A549 (cell line): Measurements from ENCODE around the gene PDZD7. TPM values are rescaled to one million over a fixed set of nuclear protein-coding genes. Genes with fewer than 3 reads are reported as not detected.

Source experiments
- ATAC-seq, 2 experiments: fragments of 200-7000 bp in 1 of 2; fragments of >200 bp in 1 of 2; cut with Nextera tagmentation in 1 of 2; cut with Tn5 transposase in 1 of 2; 3 replicates each; pipeline versions ENCODE4 v1.8.0 to v1.9.1; 2018 to 2020; ENCODE audit warnings: mild to moderate bottlenecking in 1 of 2, moderate library complexity in 1 of 2
- CTCF ChIA-PET: fragments of 300-600 bp; sonication (Branson Sonifier 250); formaldehyde crosslinking; extraction: SDS; loops from one replicate; lab custom pipeline; 2021; ENCODE audit warnings: antibody characterized with exemption, inconsistent platforms; lab: Yijun Ruan, JAX
- POLR2A ChIA-PET: fragments of 350-600 bp; formaldehyde crosslinking; extraction: SDS; loops from one replicate; lab custom pipeline; 2021; ENCODE audit warnings: antibody characterized with exemption, inconsistent platforms; lab: Yijun Ruan, JAX
- DNase-seq, 2 experiments: peaks; one replicate each; pipeline versions ENCODE4 v3.0.0 to v3.0.0-alpha.2; 2011 to 2016; ENCODE audit warnings: low read depth in 1 of 2, low spot score in 1 of 2
- FAIRE-seq: peaks from 2 replicates; lab custom pipeline; 2011; peaks lifted over from hg19 to GRCh38; lab: Jason Lieb, UNC
- H3K27ac ChIP-seq, 2 experiments: fragments of >200 bp; sonication (Bioruptor Twin); formaldehyde crosslinking; 3 replicates each; pipeline ENCODE4 v1.5.1; 2016 to 2017
- H3K4me1 ChIP-seq: fragments of >200 bp; sonication (Bioruptor Twin); formaldehyde crosslinking; 3 replicates; pipeline ENCODE4 v1.6.1; 2016
- H3K4me2 ChIP-seq: fragments of >200 bp; sonication (Bioruptor Twin); formaldehyde crosslinking; 3 replicates; pipeline ENCODE4 v1.6.1; 2016
- H3K4me3 ChIP-seq: fragments of >200 bp; sonication (Bioruptor Twin); formaldehyde crosslinking; 3 replicates; pipeline ENCODE4 v1.5.1; 2016
- H3K9me3 ChIP-seq: fragments of >200 bp; sonication (Bioruptor Twin); formaldehyde crosslinking; 3 replicates; pipeline ENCODE4 v1.6.1; 2016
- BHLHE40 ChIP-seq: IDR thresholded peaks from 2 replicates; pipeline ENCODE4 v1.6.1; 2012; ENCODE audit warnings: low read depth, low read length, inconsistent platforms
- CBX2 ChIP-seq: fragments of 200-600 bp; sonication (generic); IDR thresholded peaks from 2 replicates; pipeline ENCODE4 v1.6.1; 2016; ENCODE audit warnings: low read depth, mild to moderate bottlenecking, borderline replicate concordance
- CBX8 ChIP-seq: fragments of 200-600 bp; sonication (generic); IDR thresholded peaks from 2 replicates; pipeline ENCODE4 v1.6.1; 2016
- EHF ChIP-seq: fragments of 250-450 bp; sonication (Bioruptor Pico); IDR thresholded peaks from 2 replicates; pipeline ENCODE4 v1.5.0; 2020; ENCODE audit warnings: mild to moderate bottlenecking
- ESRRA ChIP-seq: fragments of 150-350 bp; IDR thresholded peaks from 2 replicates; pipeline ENCODE4 v1.6.1; 2014; ENCODE audit warnings: mild to moderate bottlenecking, low read length, borderline replicate concordance
- FOSB ChIP-seq: fragments of 250-450 bp; sonication (Bioruptor Pico); IDR thresholded peaks from 2 replicates; pipeline ENCODE4 v1.5.0; 2020; ENCODE audit warnings: mild to moderate bottlenecking, moderate library complexity
- MAZ ChIP-seq: fragments of 150-350 bp; IDR thresholded peaks from 2 replicates; pipeline ENCODE4 v1.6.1; 2014; ENCODE audit warnings: antibody characterized with exemption, low read depth, low read length, borderline replicate concordance
- NPAS2 ChIP-seq: fragments of 250-450 bp; sonication (Bioruptor Pico); IDR thresholded peaks from 2 replicates; pipeline ENCODE4 v1.8.0; 2022; ENCODE audit warnings: mild to moderate bottlenecking, moderate library complexity, borderline replicate concordance
- POLR2A ChIP-seq: IDR thresholded peaks from 2 replicates; pipeline ENCODE4 v1.6.1; 2012; ENCODE audit warnings: mild to moderate bottlenecking, low read length
- RCOR1 ChIP-seq: fragments of 150-350 bp; IDR thresholded peaks from 2 replicates; pipeline ENCODE4 v1.6.1; 2014; ENCODE audit warnings: antibody characterized with exemption, low read length, low read depth
- RFX5 ChIP-seq: fragments of 450-650 bp; IDR thresholded peaks from 2 replicates; pipeline ENCODE4 v1.7.1; 2014; ENCODE audit warnings: antibody characterized with exemption, mild to moderate bottlenecking, moderate library complexity
- TP53 ChIP-seq: fragments of 250-450 bp; sonication (Bioruptor Pico); IDR thresholded peaks from 2 replicates; pipeline ENCODE4 v1.5.0; 2021; ENCODE audit warnings: mild to moderate bottlenecking, moderate library complexity
- ZC3H11A ChIP-seq: fragments of 450-650 bp; IDR thresholded peaks from 2 replicates; pipeline ENCODE4 v1.6.1; 2014; ENCODE audit warnings: antibody characterized with exemption, mild to moderate bottlenecking
- ZFP36 ChIP-seq: fragments of 450-650 bp; IDR thresholded peaks from 2 replicates; pipeline ENCODE4 v1.6.1; 2014; ENCODE audit warnings: borderline replicate concordance; ENCODE audit not compliant: partially characterized antibody
- ZSCAN20 ChIP-seq: fragments of 250-450 bp; sonication (Bioruptor Pico); IDR thresholded peaks from 2 replicates; pipeline ENCODE4 v1.8.0; 2022; ENCODE audit warnings: mild to moderate bottlenecking, moderate library complexity
- WGBS: methylation state at CpG from one replicate; pipeline ENCODE4 v1.1.6; 2017; ENCODE audit errors: missing lambda C conversion rate; 5-methylcytosine and 5-hydroxymethylcytosine counted together
- polyA plus RNA-seq, 4 experiments: library from polyadenylated mRNA; depleted of rRNA in 3 of 4; stranded (reverse); fragments of >200 nt; fragmentation: RNase III in 1 of 4; extraction: RNeasy Plus Mini Kit Qiagen cat#74134 plus additional on column Dnase treatment in 1 of 4; gene quantifications; 2 replicates in 3 of 4; 3 replicates in 1 of 4; pipeline ENCODE4 v1.2.3, GENCODE V29; 2011 to 2017
- TF ChIP-seq, protein P1 (sequence below): fragments of 250-450 bp; sonication (Bioruptor Pico); IDR thresholded peaks from 2 replicates; pipeline ENCODE4 v1.5.0; 2021; ENCODE audit warnings: mild to moderate bottlenecking, moderate library complexity, borderline replicate concordance
- TF ChIP-seq, protein P2 (sequence below): fragments of 150-350 bp; IDR thresholded peaks from 2 replicates; pipeline ENCODE4 v1.6.1; 2014; ENCODE audit warnings: low read depth, mild to moderate bottlenecking, low read length
- TF ChIP-seq, protein P3 (sequence below): fragments of 200-600 bp; sonication (generic); IDR thresholded peaks from 2 replicates; pipeline ENCODE4 v1.6.1; 2016; ENCODE audit warnings: antibody characterized with exemption, mild to moderate bottlenecking, moderate library complexity

The PDZD7 gene
- polyA plus RNA-seq, 2 of the 4 experiments (the other 2 are of a cell fraction) = 0.21 to 0.56 TPM

GRCh38 chr10:101021239-101021638, 9.7 kb downstream of the PDZD7 start:
- Histone ChIP-seq H3K4me1 (peaks cover 4% of the 10 kb centered on the region; the same call in 1 of the 3 replicates), H3K27ac (no peak overlapping the region), H3K9me3 (no peaks in the 10 kb centered on the region), H3K4me3 (no peak overlapping the region), H3K4me2 (no peak overlapping the region)
- CTCF ChIA-PET = interaction anchor here (16.1 to 59.3 kb wide), 2 partner anchors 26 to 56 kb away, joined by 145 to 2364 read pairs; partner anchors contain the start of genes KAZALD1 and LZTS2
- POLR2A ChIA-PET = no interaction called here
- TF ChIP-seq CBX8 (no peak), FOSB (CRISPR knock-in tag) (no peak), MAZ (no peak), BHLHE40 (no peak), TP53 (CRISPR knock-in tag) (no peak), POLR2A (no peak), RFX5 (no peak), ZC3H11A (no peak), EHF (CRISPR knock-in tag) (no peak), ZSCAN20 (CRISPR knock-in tag) (no peak), ESRRA (no peak)
- TF ChIP-seq, protein P1, sequence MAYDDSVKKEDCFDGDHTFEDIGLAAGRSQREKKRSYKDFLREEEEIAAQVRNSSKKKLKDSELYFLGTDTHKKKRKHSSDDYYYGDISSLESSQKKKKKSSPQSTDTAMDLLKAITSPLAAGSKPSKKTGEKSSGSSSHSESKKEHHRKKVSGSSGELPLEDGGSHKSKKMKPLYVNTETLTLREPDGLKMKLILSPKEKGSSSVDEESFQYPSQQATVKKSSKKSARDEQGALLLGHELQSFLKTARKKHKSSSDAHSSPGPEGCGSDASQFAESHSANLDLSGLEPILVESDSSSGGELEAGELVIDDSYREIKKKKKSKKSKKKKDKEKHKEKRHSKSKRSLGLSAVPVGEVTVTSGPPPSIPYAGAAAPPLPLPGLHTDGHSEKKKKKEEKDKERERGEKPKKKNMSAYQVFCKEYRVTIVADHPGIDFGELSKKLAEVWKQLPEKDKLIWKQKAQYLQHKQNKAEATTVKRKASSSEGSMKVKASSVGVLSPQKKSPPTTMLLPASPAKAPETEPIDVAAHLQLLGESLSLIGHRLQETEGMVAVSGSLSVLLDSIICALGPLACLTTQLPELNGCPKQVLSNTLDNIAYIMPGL (CRISPR knock-in tag) = no peak
- TF ChIP-seq, protein P2, sequence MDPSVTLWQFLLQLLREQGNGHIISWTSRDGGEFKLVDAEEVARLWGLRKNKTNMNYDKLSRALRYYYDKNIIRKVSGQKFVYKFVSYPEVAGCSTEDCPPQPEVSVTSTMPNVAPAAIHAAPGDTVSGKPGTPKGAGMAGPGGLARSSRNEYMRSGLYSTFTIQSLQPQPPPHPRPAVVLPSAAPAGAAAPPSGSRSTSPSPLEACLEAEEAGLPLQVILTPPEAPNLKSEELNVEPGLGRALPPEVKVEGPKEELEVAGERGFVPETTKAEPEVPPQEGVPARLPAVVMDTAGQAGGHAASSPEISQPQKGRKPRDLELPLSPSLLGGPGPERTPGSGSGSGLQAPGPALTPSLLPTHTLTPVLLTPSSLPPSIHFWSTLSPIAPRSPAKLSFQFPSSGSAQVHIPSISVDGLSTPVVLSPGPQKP = no peak
- FAIRE-seq = no peak
- no peak for ATAC-seq
- WGBS = 78% methylated on average over 4 of the region's 4 CpGs
- no peak for DNase-seq

- POLR2A ChIA-PET = no interaction called here
- CTCF ChIA-PET = interaction anchor here (7.2 to 59.3 kb wide), 4 partner anchors 13 to 56 kb away, joined by 145 to 2364 read pairs (median 490); partner anchors contain the start of genes KAZALD1, LZTS2, MRPL43 and PDZD7
- H3K27ac ChIP-seq = no peak overlapping the region
- ATAC-seq (no peak), FAIRE-seq (no peak), DNase-seq (no peak)
- no peak overlapping the region for H3K4me2 ChIP-seq
- TF ChIP-seq ZFP36 = no peak
- TF ChIP-seq NPAS2 (CRISPR knock-in tag) = no peak
- TF ChIP-seq, protein P3, sequence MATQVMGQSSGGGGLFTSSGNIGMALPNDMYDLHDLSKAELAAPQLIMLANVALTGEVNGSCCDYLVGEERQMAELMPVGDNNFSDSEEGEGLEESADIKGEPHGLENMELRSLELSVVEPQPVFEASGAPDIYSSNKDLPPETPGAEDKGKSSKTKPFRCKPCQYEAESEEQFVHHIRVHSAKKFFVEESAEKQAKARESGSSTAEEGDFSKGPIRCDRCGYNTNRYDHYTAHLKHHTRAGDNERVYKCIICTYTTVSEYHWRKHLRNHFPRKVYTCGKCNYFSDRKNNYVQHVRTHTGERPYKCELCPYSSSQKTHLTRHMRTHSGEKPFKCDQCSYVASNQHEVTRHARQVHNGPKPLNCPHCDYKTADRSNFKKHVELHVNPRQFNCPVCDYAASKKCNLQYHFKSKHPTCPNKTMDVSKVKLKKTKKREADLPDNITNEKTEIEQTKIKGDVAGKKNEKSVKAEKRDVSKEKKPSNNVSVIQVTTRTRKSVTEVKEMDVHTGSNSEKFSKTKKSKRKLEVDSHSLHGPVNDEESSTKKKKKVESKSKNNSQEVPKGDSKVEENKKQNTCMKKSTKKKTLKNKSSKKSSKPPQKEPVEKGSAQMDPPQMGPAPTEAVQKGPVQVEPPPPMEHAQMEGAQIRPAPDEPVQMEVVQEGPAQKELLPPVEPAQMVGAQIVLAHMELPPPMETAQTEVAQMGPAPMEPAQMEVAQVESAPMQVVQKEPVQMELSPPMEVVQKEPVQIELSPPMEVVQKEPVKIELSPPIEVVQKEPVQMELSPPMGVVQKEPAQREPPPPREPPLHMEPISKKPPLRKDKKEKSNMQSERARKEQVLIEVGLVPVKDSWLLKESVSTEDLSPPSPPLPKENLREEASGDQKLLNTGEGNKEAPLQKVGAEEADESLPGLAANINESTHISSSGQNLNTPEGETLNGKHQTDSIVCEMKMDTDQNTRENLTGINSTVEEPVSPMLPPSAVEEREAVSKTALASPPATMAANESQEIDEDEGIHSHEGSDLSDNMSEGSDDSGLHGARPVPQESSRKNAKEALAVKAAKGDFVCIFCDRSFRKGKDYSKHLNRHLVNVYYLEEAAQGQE = no peak
- TF ChIP-seq CBX2 = no peak
- no peak for TF ChIP-seq RCOR1
- no peak for TF ChIP-seq ZC3H11A
- H3K4me1 ChIP-seq = peaks cover 4% of the 10 kb centered on the region; the same call in 1 of the 3 replicates
- no peak overlapping the region for H3K4me3 ChIP-seq
- no peaks in the 10 kb centered on the region for H3K9me3 ChIP-seq
- 80% methylated on average over 10 of the region's 10 CpGs for WGBS
Measured at GRCh38 chr10:101020427-101021075, 10.4 kb downstream of the PDZD7 start.
